ENCODE data around the gene ASTN2.

Gene ASTN2

GRCh38 chr9:117028103-117028858 is 386.6 kb downstream of the ASTN2 start:
- Histone ChIP-seq H3K36me3 (replicated peaks) (no peaks in the 10 kb centered on the region), H3K27me3 (replicated peaks) (no peaks in the 10 kb centered on the region), H3K27ac (no peak overlapping the region), H3K4me3 (ENCODE audit: low read depth, low read length) (no peak overlapping the region)
- in situ Hi-C loops (cut with HindIII; ENCODE audit: low pct_ligation_motif_present, low sequenced_read_pairs) = no loop called here
- TF ChIP-seq CTCF (IDR thresholded peaks at IDR 0.05; ENCODE audit: low read depth, low read length, missing control alignments) = no peak
- DNase-seq = no peak

GRCh38 chr9:117021906-117022305 is 393.0 kb downstream of the ASTN2 start:
- DNase-seq = no peak
- no peaks in the 10 kb centered on the region for H3K36me3 ChIP-seq (replicated peaks)
- no peak for TF ChIP-seq CTCF (IDR thresholded peaks at IDR 0.05; ENCODE audit: low read depth, low read length, missing control alignments)
- no peak overlapping the region for H3K4me3 ChIP-seq (ENCODE audit: low read depth, low read length)
- in situ Hi-C loops (cut with HindIII; ENCODE audit: low pct_ligation_motif_present, low sequenced_read_pairs) = no loop called here
- H3K27ac ChIP-seq = no peak overlapping the region
- H3K27me3 ChIP-seq (replicated peaks) = no peaks in the 10 kb centered on the region

GRCh38 chr9:117018966-117019617 is 395.8 kb downstream of the ASTN2 start:
- Histone ChIP-seq H3K27me3 (replicated peaks) (no peaks in the 10 kb centered on the region), H3K36me3 (replicated peaks) (no peaks in the 10 kb centered on the region), H3K27ac (no peak overlapping the region), H3K4me3 (ENCODE audit: low read depth, low read length) (no peak overlapping the region)
- no peak for TF ChIP-seq CTCF (IDR thresholded peaks at IDR 0.05; ENCODE audit: low read depth, low read length, missing control alignments)
- in situ Hi-C loops (cut with HindIII; ENCODE audit: low pct_ligation_motif_present, low sequenced_read_pairs) = no loop called here
- no peak for DNase-seq

GRCh38 chr9:117017414-117017985 is 397.4 kb downstream of the ASTN2 start:
- H3K27me3 ChIP-seq (replicated peaks) = no peaks in the 10 kb centered on the region
- no peak overlapping the region for H3K27ac ChIP-seq
- in situ Hi-C loops (cut with HindIII; ENCODE audit: low pct_ligation_motif_present, low sequenced_read_pairs) = no loop called here
- no peak for TF ChIP-seq CTCF (IDR thresholded peaks at IDR 0.05; ENCODE audit: low read depth, low read length, missing control alignments)
- no peaks in the 10 kb centered on the region for H3K36me3 ChIP-seq (replicated peaks)
- no peak overlapping the region for H3K4me3 ChIP-seq (ENCODE audit: low read depth, low read length)
- DNase-seq = no peak

- H3K27ac ChIP-seq = no peak overlapping the region
- no peak for TF ChIP-seq CTCF (IDR thresholded peaks at IDR 0.05; ENCODE audit: low read depth, low read length, missing control alignments)
- no peak for DNase-seq
- in situ Hi-C loops (cut with HindIII; ENCODE audit: low pct_ligation_motif_present, low sequenced_read_pairs) = no loop called here
- H3K36me3 ChIP-seq (replicated peaks) = no peaks in the 10 kb centered on the region
- H3K27me3 ChIP-seq (replicated peaks) = no peaks in the 10 kb centered on the region
- no peak overlapping the region for H3K4me3 ChIP-seq (ENCODE audit: low read depth, low read length)
These were observed 400.8 kb downstream of the ASTN2 start for GRCh38 chr9:117014061-117014460.

All from brain microvascular endothelial cell (primary cell).